MM.1S (cell line): ENCODE results near the gene ADAMTSL2.

ENCODE experiments used
- CTCF ChIP-seq: fragments of 300-600 bp; sonication (generic); IDR thresholded peaks from 2 replicates; pipeline ENCODE4 v1.5.1; 2016; ENCODE audit warnings: antibody characterized with exemption, low read length, mixed read lengths
- EZH2phosphoT487 ChIP-seq: fragments of 300-600 bp; sonication (generic); IDR thresholded peaks from 2 replicates; pipeline ENCODE4 v1.6.1; 2018; ENCODE audit warnings: antibody characterized with exemption, low read length

GRCh38 chr9:133507246-133507965 lies 27.1 kb upstream of the ADAMTSL2 start:
- TF ChIP-seq EZH2phosphoT487 = no peak
- TF ChIP-seq CTCF = no peak
